Measurements from ENCODE around the gene PTPRC.

PTPRC gene

GRCh38 chr1:198604975-198605374, 33.9 kb upstream of the PTPRC start:
- no peaks in the 10 kb centered on the region for H3K4me1 ChIP-seq (ENCODE audit: control insufficient read depth, insufficient read depth, low read length)
- H3K9me3 ChIP-seq (ENCODE audit: control insufficient read depth in 2 of 2, low read length in 2 of 2): no peaks in the 10 kb centered on the region
- H3K36me3 ChIP-seq (ENCODE audit: control insufficient read depth in 2 of 2, insufficient read depth in 2 of 2, low read length in 2 of 2): no peaks in the 10 kb centered on the region
- no peak overlapping the region for H3K27ac ChIP-seq (ENCODE audit: low read length)
- H3K27me3 ChIP-seq (ENCODE audit: control insufficient read depth in 1 of 2, insufficient read depth in 2 of 2, low read length in 2 of 2): no peaks in the 10 kb centered on the region
- H3K9ac ChIP-seq (ENCODE audit: low read length in 2 of 2): no peak overlapping the region
- H3K4me3 ChIP-seq (ENCODE audit: low read length in 2 of 2): no peak overlapping the region

DNA sequence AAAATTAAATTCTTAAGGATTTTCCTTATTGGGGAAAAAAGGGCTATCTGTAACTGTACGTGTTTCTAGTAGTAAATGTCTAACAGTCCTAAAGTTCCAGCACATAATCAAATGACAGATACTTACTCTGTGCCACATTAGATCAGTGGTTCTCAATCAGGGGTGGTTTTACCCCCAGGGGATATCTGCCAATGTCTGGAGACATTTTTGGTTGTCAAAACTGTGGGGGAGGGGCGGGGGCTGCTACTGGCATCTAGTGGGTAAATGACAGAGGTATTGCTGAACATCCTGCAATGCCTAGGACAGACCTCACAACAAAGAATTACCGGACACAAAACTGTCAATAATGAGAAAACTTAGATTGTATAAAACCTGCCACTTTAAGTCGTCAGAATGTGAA, 33.4 kb upstream of the PTPRC start:
- Histone ChIP-seq H3K9ac (ENCODE audit: low read length in 2 of 2) (no peak overlapping the region), H3K27me3 (ENCODE audit: control insufficient read depth in 1 of 2, insufficient read depth in 2 of 2, low read length in 2 of 2) (no peaks in the 10 kb centered on the region), H3K4me1 (ENCODE audit: control insufficient read depth, insufficient read depth, low read length) (no peaks in the 10 kb centered on the region), H3K9me3 (ENCODE audit: control insufficient read depth in 2 of 2, low read length in 2 of 2) (no peaks in the 10 kb centered on the region), H3K36me3 (ENCODE audit: control insufficient read depth in 2 of 2, insufficient read depth in 2 of 2, low read length in 2 of 2) (no peaks in the 10 kb centered on the region), H3K4me3 (ENCODE audit: low read length in 2 of 2) (no peak overlapping the region), H3K27ac (ENCODE audit: low read length) (no peak overlapping the region)

- H3K36me3 ChIP-seq (ENCODE audit: control insufficient read depth in 2 of 2, insufficient read depth in 2 of 2, low read length in 2 of 2): no peaks in the 10 kb centered on the region
- no peaks in the 10 kb centered on the region for H3K27me3 ChIP-seq (ENCODE audit: control insufficient read depth in 1 of 2, insufficient read depth in 2 of 2, low read length in 2 of 2)
- H3K9ac ChIP-seq (ENCODE audit: low read length in 2 of 2): no peak overlapping the region
- H3K4me3 ChIP-seq (ENCODE audit: low read length in 2 of 2): no peak overlapping the region
- H3K27ac ChIP-seq (ENCODE audit: low read length): no peak overlapping the region
- no peaks in the 10 kb centered on the region for H3K9me3 ChIP-seq (ENCODE audit: control insufficient read depth in 2 of 2, low read length in 2 of 2)
- H3K4me1 ChIP-seq (ENCODE audit: control insufficient read depth, insufficient read depth, low read length): no peaks in the 10 kb centered on the region
Measured at GRCh38 chr1:198606020-198606438, 32.8 kb upstream of the PTPRC start.

GRCh38 chr1:198607714-198608113, 31.1 kb upstream of the PTPRC start:
- H3K4me3 ChIP-seq (ENCODE audit: low read length in 2 of 2): no peak overlapping the region
- no peaks in the 10 kb centered on the region for H3K36me3 ChIP-seq (ENCODE audit: control insufficient read depth in 2 of 2, insufficient read depth in 2 of 2, low read length in 2 of 2)
- H3K9me3 ChIP-seq (ENCODE audit: control insufficient read depth in 2 of 2, low read length in 2 of 2): no peaks in the 10 kb centered on the region
- no peaks in the 10 kb centered on the region for H3K4me1 ChIP-seq (ENCODE audit: control insufficient read depth, insufficient read depth, low read length)
- no peak overlapping the region for H3K9ac ChIP-seq (ENCODE audit: low read length in 2 of 2)
- H3K27me3 ChIP-seq (ENCODE audit: control insufficient read depth in 1 of 2, insufficient read depth in 2 of 2, low read length in 2 of 2): no peaks in the 10 kb centered on the region
- H3K27ac ChIP-seq (ENCODE audit: low read length): no peak overlapping the region

DNA sequence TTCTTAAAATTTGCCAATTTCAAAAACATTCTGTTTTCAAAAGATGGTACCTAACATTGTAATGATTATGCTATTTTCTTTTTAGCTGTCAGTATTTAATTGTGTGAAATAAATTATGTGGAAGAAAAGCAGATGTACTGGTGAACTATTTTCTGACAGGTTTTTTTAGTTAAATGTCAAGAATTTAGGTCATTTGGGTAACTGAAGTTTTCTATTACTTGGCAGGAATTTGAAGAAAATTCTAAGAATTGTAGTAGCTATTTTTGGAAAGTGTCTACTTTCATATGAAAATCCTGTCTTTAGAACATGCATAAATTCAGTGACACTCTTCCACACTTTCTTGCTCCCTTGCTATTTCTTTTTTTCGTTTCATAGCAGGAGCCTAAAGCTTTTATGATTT, 28.5 kb upstream of the PTPRC start:
- Histone ChIP-seq H3K4me3 (ENCODE audit: low read length in 2 of 2) (no peak overlapping the region), H3K36me3 (ENCODE audit: control insufficient read depth in 2 of 2, insufficient read depth in 2 of 2, low read length in 2 of 2) (no peaks in the 10 kb centered on the region), H3K9me3 (ENCODE audit: control insufficient read depth in 2 of 2, low read length in 2 of 2) (no peaks in the 10 kb centered on the region), H3K27ac (ENCODE audit: low read length) (no peak overlapping the region), H3K9ac (ENCODE audit: low read length in 2 of 2) (no peak overlapping the region), H3K27me3 (ENCODE audit: control insufficient read depth in 1 of 2, insufficient read depth in 2 of 2, low read length in 2 of 2) (no peaks in the 10 kb centered on the region), H3K4me1 (ENCODE audit: control insufficient read depth, insufficient read depth, low read length) (no peaks in the 10 kb centered on the region)

- H3K4me1 ChIP-seq (ENCODE audit: control insufficient read depth, insufficient read depth, low read length): no peaks in the 10 kb centered on the region
- H3K36me3 ChIP-seq (ENCODE audit: control insufficient read depth in 2 of 2, insufficient read depth in 2 of 2, low read length in 2 of 2): no peaks in the 10 kb centered on the region
- no peaks in the 10 kb centered on the region for H3K27me3 ChIP-seq (ENCODE audit: control insufficient read depth in 1 of 2, insufficient read depth in 2 of 2, low read length in 2 of 2)
- H3K27ac ChIP-seq (ENCODE audit: low read length): no peak overlapping the region
- H3K9ac ChIP-seq (ENCODE audit: low read length in 2 of 2): no peak overlapping the region
- no peak overlapping the region for H3K4me3 ChIP-seq (ENCODE audit: low read length in 2 of 2)
- H3K9me3 ChIP-seq (ENCODE audit: control insufficient read depth in 2 of 2, low read length in 2 of 2): no peaks in the 10 kb centered on the region
Measured at GRCh38 chr1:198611219-198611618, 27.6 kb upstream of the PTPRC start.

DNA sequence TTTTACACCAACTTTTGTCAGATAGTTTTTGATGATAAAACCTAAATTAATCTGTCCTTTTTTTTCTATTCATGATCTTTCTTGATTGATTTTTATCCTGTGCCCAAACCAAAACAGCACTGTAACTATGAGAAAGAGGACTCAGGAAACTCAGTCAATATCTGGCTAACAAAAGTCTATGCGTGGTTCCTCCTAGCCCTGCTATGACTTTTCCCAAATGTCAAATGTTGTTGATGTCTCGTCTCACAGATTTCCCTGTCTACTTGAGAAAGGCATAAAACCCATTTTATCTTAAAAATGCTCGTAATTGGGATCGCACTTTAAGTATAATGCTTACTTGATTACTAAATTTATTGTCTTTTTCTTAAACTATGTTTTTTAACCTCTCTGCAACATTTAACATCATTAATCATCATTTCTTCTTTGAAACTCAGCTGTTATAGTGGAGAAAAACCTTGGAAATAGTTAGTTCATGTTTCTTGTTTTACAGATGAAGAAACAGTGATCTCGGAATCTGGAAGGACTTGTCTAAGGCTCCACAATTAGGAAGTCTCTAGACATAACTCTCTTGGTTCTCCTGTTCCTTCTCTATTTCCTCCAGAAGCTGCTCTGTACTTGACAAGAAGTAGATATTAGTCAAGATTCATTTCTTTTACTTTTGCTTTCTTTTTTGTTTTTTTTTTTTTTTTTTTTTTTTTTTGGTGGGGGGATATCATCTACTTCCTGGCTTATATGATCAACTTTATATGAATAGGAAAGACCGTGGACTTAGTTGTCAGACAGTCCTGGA, 26.2 kb upstream of the PTPRC start:
- H3K9ac ChIP-seq (ENCODE audit: low read length in 2 of 2): no peak overlapping the region
- no peaks in the 10 kb centered on the region for H3K9me3 ChIP-seq (ENCODE audit: control insufficient read depth in 2 of 2, low read length in 2 of 2)
- H3K4me1 ChIP-seq (ENCODE audit: control insufficient read depth, insufficient read depth, low read length): no peaks in the 10 kb centered on the region
- no peak overlapping the region for H3K4me3 ChIP-seq (ENCODE audit: low read length in 2 of 2)
- no peaks in the 10 kb centered on the region for H3K36me3 ChIP-seq (ENCODE audit: control insufficient read depth in 2 of 2, insufficient read depth in 2 of 2, low read length in 2 of 2)
- no peaks in the 10 kb centered on the region for H3K27me3 ChIP-seq (ENCODE audit: control insufficient read depth in 1 of 2, insufficient read depth in 2 of 2, low read length in 2 of 2)
- H3K27ac ChIP-seq (ENCODE audit: low read length): no peak overlapping the region

GRCh38 chr1:198617406-198617805, 21.4 kb upstream of the PTPRC start:
- no peaks in the 10 kb centered on the region for H3K36me3 ChIP-seq (ENCODE audit: control insufficient read depth in 2 of 2, insufficient read depth in 2 of 2, low read length in 2 of 2)
- no peaks in the 10 kb centered on the region for H3K4me1 ChIP-seq (ENCODE audit: control insufficient read depth, insufficient read depth, low read length)
- no peaks in the 10 kb centered on the region for H3K9me3 ChIP-seq (ENCODE audit: control insufficient read depth in 2 of 2, low read length in 2 of 2)
- H3K4me3 ChIP-seq (ENCODE audit: low read length in 2 of 2): no peak overlapping the region
- no peak overlapping the region for H3K9ac ChIP-seq (ENCODE audit: low read length in 2 of 2)
- no peaks in the 10 kb centered on the region for H3K27me3 ChIP-seq (ENCODE audit: control insufficient read depth in 1 of 2, insufficient read depth in 2 of 2, low read length in 2 of 2)
- no peak overlapping the region for H3K27ac ChIP-seq (ENCODE audit: low read length)

DNA sequence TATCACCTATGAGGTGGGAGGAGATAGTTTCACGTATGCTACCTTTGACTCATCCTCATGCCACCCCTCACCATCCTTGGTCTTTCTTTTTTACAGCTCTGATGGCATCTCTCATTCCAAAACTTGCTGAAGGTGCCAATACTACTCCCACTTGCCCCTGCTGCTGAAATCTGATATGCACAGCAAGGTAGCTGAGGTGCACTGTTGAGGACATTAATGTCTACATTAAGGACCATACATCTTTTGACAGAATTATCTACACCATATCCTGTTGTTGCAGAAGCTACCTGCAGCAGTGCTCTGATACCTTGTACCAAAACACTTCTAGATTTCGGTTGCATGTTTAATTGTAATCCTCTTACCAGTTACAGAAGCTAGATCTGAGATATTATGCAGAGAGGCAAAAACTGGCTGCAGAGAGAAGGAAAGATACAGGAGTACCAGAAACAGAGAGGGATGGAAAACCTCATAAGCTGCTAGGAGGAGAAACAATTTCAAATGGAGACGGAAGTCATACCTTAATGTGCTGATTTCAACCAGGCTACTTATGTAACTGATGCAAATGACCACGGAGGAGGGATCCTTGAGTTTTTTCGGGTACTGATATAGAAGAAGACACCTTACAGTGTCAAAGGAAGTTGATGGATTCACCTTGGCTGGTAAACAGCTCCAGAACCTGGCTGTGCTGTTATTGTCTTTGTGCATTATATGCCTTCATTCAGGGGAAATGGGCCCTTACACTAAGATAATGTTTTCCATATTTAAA, 19.3 kb upstream of the PTPRC start:
- Histone ChIP-seq H3K27ac (ENCODE audit: low read length) (no peak overlapping the region), H3K27me3 (ENCODE audit: control insufficient read depth in 1 of 2, insufficient read depth in 2 of 2, low read length in 2 of 2) (no peaks in the 10 kb centered on the region), H3K4me3 (ENCODE audit: low read length in 2 of 2) (no peak overlapping the region), H3K4me1 (ENCODE audit: control insufficient read depth, insufficient read depth, low read length) (no peaks in the 10 kb centered on the region), H3K36me3 (ENCODE audit: control insufficient read depth in 2 of 2, insufficient read depth in 2 of 2, low read length in 2 of 2) (no peaks in the 10 kb centered on the region), H3K9me3 (ENCODE audit: control insufficient read depth in 2 of 2, low read length in 2 of 2) (no peaks in the 10 kb centered on the region), H3K9ac (ENCODE audit: low read length in 2 of 2) (no peak overlapping the region)

DNA sequence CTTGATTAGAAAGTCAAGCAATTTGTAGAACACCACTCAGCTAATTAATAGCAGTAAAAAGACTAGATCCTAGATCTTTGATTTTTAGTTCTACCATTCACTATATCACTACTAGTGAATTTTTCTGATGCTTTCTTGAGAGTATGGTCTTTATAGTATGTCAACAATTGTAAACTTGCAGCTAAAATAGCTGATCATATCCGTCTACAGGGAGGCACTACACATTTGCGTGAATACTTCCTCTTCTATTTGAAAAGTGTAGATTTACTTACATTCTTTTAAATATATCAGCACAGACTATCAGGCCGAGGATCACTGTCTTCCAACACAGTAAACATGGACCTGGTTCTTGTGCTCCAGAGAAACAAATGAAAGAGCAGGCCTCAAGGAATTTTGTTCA, 18.6 kb upstream of the PTPRC start:
- Histone ChIP-seq H3K27me3 (ENCODE audit: control insufficient read depth in 1 of 2, insufficient read depth in 2 of 2, low read length in 2 of 2) (no peaks in the 10 kb centered on the region), H3K4me1 (ENCODE audit: control insufficient read depth, insufficient read depth, low read length) (no peaks in the 10 kb centered on the region), H3K27ac (ENCODE audit: low read length) (no peak overlapping the region), H3K4me3 (ENCODE audit: low read length in 2 of 2) (no peak overlapping the region), H3K9ac (ENCODE audit: low read length in 2 of 2) (no peak overlapping the region), H3K36me3 (ENCODE audit: control insufficient read depth in 2 of 2, insufficient read depth in 2 of 2, low read length in 2 of 2) (no peaks in the 10 kb centered on the region), H3K9me3 (ENCODE audit: control insufficient read depth in 2 of 2, low read length in 2 of 2) (no peaks in the 10 kb centered on the region)
